HG02938 (cell line): Measurements from ENCODE around the gene RPN2.

Source experiments
- ATAC-seq: cut with Tn5 transposase; IDR thresholded peaks from one replicate; pipeline ENCODE4 v1.9.1; 2021; ENCODE audit warnings: mild to moderate bottlenecking, moderate library complexity; ENCODE audit not compliant: unreplicated experiment

Gene RPN2

GRCh38 chr20:37261714-37262113 is 82.6 kb downstream of the RPN2 start, which contains the start of gene GHRH:
Gene GHRH, minus strand, starts transcription at chr20:37261814. Its CDS starts 4,925 bp downstream, at chr20:37256889.
- no peak for ATAC-seq

GRCh38 chr20:37262505-37262904 is 83.4 kb downstream of the RPN2 start:
- no peak for ATAC-seq

- no peak for ATAC-seq
Observed at GRCh38 chr20:37263686-37264085, 84.6 kb downstream of the RPN2 start.

GRCh38 chr20:37265152-37265551 is 86.0 kb downstream of the RPN2 start:
- ATAC-seq, result no peak

- ATAC-seq, result no peak
Observed at GRCh38 chr20:37266940-37267666, 88.0 kb downstream of the RPN2 start.

- no peak for ATAC-seq
Observed at GRCh38 chr20:37267667-37268313, 88.7 kb downstream of the RPN2 start.

- no peak for ATAC-seq
Observed at GRCh38 chr20:37270576-37271420, 91.7 kb downstream of the RPN2 start.

- no peak for ATAC-seq
Observed at GRCh38 chr20:37271421-37271768, 92.3 kb downstream of the RPN2 start.

- ATAC-seq, result no peak
Observed at GRCh38 chr20:37273988-37274387, 94.9 kb downstream of the RPN2 start.

- no peak for ATAC-seq
Observed at GRCh38 chr20:37274851-37275524, 95.9 kb downstream of the RPN2 start.

GRCh38 chr20:37276494-37277252 is 97.5 kb downstream of the RPN2 start:
- ATAC-seq, result peak; percentile 52

GRCh38 chr20:37277253-37277593 is 98.1 kb downstream of the RPN2 start:
- no peak for ATAC-seq

GRCh38 chr20:37278966-37279590 is 99.9 kb downstream of the RPN2 start:
- ATAC-seq, result no peak

GRCh38 chr20:37279820-37280219 is 100.7 kb downstream of the RPN2 start:
- ATAC-seq, result no peak

- no peak for ATAC-seq
Observed at GRCh38 chr20:37280403-37280802, 101.3 kb downstream of the RPN2 start.

- ATAC-seq, result no peak
Observed at GRCh38 chr20:37282556-37282955, 103.4 kb downstream of the RPN2 start.

GRCh38 chr20:37283530-37284195 is 104.5 kb downstream of the RPN2 start:
- ATAC-seq, result no peak

GRCh38 chr20:37284691-37285161 is 105.6 kb downstream of the RPN2 start:
- ATAC-seq, result no peak

- ATAC-seq, result no peak
Observed at GRCh38 chr20:37285664-37286374, 106.7 kb downstream of the RPN2 start.
